ENCODE data around the gene SORBS1.
"Not testable (repeated sequence)": the region's sequence is repeated elsewhere in the genome, so short reads cannot be mapped to it uniquely, and the experiment has no call there.

The SORBS1 gene

DNA sequence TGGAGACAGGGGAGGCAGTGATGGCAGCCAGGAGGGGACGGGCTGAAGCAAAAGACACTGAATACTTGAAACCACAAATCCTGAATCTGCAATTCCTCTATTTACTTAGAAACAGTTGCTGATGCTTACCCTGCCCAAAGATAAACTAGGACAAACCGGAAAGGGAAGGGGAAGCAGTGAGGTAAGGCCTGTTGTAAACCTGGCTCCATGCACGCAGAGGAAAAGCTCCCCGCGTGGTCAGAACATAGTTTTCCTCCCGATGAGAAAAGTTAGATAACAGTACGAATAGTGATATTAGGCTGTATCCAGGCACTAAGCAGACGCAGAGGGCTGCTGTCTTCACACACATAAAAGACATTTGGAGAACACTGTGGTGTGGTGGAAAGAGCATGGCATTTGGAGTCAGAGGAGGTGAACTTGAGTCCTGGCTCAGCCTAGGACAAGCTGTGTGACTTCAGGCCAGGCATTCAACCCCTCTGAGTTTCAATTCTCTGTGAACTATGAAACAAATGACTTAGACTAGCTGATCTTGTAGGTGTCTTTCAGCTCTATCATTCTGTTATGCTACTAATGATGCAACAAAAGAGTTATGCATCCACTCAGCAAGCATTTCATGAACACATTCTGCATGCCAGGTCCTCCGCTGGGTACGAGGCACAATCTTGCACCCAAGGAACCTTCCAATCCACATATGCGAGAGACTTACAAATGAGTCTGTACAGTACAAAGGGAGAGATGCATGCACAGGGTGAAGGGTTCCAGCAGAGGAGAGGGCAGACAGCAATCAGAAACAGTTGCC lies 80.9 kb downstream of the SORBS1 start:
- no peak for FAIRE-seq

GRCh38 chr10:95478935-95479334 lies 82.2 kb downstream of the SORBS1 start:
- no peak for FAIRE-seq

GRCh38 chr10:95478185-95478584 lies 83.0 kb downstream of the SORBS1 start:
- FAIRE-seq = no peak

- FAIRE-seq = no peak
Observed at GRCh38 chr10:95477175-95477520, 84.0 kb downstream of the SORBS1 start.

- FAIRE-seq = no peak
Observed at GRCh38 chr10:95476469-95477174, 84.5 kb downstream of the SORBS1 start.

DNA sequence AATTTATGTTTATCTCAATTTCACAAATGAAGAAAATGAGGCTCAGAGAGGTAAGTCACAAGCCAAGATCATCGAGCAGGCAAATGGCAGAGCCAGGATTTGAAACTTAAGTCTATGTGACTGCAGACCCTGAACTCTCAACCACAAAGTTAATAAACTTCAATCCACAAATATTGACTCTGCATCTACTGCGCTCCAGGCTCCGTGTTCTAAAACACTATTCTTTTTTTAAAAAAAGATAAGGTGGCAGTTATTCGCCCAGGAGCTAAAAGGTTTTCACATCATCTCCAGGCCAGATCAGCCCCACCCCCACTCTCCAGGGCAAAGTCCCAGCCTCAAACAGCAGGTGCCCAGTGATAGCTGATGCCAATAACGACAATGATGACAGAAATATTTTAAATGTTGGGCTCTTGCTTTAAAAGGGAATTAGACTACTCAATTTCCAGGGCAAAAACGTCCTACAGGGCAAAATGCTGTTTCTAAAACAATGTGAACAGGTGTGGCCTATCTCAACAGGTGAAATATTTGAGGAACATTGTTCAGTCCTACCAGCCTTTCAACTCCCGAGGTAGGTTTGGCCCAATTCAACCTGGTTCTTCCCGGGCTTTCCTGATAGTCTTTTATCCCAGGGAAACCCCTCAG lies 85.2 kb downstream of the SORBS1 start:
- no peak for FAIRE-seq

GRCh38 chr10:95475003-95475383 lies 86.2 kb downstream of the SORBS1 start:
- FAIRE-seq = no peak

DNA sequence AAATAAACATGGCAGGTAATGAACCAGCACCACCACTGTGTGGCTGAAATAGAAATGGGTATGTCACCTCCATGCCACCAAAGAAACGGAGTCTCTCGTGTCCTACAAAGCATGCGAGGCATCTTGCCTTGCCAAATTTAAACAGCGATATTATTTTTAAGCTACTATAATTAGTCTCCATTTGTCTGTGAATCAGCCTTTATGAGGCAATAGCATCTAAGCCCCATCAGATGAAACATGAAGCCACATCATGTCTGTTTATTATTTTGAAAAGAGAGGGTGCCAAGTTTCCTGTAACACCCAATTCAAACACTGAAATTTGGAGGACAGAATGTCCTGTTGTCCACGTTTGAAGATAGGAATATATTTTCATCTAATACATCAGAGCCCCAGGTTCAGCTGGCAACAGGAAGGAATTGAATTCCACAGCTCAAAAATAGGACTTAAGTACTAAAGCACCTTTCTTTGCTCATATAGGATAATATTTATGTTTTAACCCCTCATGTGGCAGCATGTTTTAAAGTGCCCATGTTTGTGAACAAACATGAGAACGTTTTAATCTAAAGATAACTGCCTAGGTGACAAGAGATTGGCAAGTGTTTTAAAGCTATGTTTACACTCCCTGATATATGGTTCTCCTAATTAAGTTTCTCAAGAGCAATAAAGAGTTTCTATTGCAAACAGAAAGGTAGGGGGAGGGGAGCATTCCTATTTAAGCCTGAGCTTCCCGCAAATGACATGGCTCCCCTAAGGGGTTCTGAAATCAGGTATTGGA lies 86.8 kb downstream of the SORBS1 start:
- no peak for FAIRE-seq

GRCh38 chr10:95472304-95473088 lies 88.7 kb downstream of the SORBS1 start:
- no peak for FAIRE-seq

DNA sequence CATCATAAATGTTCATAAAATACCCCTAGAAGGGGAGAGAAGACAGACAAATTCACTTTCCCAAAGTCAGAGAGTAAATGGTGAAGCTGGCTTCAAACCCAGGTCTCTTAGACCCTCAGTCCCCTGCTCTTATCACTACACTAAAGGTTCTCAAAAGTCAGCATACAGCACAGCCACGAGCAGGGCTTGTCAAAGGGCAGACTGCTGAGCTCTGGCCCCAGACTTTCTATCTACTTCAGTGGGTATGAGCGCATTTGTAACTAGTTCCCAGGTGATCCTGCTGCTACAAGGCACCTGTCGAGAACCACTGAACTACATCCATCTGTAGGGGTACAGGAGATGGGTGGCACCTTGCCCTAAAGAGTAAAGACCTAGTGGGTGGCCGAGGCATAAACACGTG lies 91.5 kb downstream of the SORBS1 start:
- FAIRE-seq = no peak

GRCh38 chr10:95469251-95469650 lies 91.9 kb downstream of the SORBS1 start:
- FAIRE-seq = no peak

GRCh38 chr10:95467642-95468041 lies 93.5 kb downstream of the SORBS1 start:
- FAIRE-seq = not testable (repeated sequence)

GRCh38 chr10:95467162-95467599 lies 94.0 kb downstream of the SORBS1 start:
- no peak for FAIRE-seq

DNA sequence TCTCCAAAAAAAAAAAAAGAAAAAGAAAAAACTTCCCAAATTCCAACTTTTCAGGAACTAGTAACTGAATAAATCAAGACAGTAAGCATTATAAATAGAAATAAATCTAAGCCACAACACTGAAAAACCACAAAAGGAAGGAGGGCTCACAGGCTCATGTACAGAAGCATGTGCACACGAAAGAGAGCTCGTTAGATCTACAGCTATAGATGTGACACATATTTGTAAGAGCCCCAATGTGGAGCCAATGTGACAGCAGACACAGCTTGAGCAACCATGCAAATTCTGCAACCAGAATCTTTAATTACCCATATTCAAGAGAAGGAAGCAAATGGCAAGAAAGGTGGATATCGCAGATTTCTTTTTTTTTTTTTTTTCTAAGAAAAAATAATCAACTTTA lies 94.7 kb downstream of the SORBS1 start:
- FAIRE-seq = no peak

GRCh38 chr10:95464280-95464679 lies 96.9 kb downstream of the SORBS1 start:
- FAIRE-seq = no peak

GRCh38 chr10:95462740-95463667 lies 98.2 kb downstream of the SORBS1 start:
- FAIRE-seq = no peak

DNA sequence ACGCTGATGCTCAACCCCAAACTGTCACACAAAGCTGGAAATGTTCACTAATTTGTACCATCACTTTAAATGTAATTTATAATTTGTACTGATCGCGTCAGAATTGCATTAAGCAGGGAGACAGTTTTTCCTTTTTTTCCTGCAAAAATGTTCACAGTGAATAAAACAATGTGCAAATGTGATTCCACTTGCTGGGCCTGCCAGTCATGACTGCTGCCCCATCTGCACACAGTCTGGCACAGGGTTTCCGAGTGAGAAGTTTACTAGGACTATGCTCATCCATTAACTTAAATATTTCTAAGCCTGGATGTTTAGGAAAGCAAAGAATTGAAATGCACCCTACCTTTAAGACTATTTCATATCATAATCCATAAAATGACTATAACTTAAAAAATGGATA lies 99.6 kb downstream of the SORBS1 start:
- FAIRE-seq = no peak

DNA sequence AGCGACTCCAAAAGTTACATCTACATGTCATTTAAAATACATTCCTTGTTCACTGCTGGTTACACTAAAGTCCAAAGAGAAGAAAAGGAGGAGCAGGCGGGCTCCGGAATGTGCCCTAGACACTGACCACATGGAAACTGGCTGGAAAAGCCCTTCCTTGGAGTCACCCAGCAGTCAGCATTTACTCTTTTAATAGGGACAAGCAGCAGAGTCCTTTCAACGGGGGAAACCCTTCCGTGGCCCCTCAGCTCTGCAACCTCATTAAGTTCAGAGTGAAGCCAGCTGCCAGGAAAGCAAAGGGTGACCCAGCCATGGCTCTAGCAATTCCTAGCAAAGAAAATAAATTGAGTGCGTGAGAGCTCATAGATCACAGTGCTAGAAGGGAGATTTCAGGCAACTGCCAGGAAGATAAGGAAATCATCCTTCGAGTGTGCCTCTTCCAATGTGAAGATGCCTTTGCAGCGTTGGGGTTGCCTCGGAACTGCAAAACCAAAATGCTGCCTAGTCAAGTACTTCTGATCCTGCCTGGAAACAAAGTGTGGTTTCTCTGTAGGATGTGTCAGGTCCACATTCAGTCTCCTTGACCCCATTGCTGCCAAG lies 101.6 kb downstream of the SORBS1 start:
- FAIRE-seq = no peak

- FAIRE-seq = no peak
Observed at GRCh38 chr10:95458871-95459270, 102.3 kb downstream of the SORBS1 start.

DNA sequence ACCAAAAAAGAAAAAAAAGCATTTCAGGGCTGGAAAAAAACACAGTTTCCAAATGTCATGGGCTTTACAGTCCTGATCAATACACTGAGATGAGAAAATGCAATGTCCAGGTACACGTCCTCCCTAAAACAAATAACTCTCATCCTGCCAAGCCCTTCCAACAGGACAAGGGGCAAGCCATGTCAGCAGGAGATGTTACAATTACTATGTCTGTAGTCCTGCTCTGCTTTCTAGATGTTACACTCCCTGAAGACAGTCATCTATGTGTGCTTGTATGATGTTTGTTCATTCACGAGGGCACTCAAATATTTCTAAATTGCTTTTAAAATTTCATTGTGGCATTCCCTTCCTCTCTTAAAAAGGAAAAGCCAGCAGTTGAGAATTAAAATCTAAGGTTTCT lies 103.2 kb downstream of the SORBS1 start:
- no peak for FAIRE-seq
